ENCODE results near the gene ADCY9.
A peak's percentile ranks its signal among the peaks of the same experiment; 100 is the strongest.

The ADCY9 gene

DNA sequence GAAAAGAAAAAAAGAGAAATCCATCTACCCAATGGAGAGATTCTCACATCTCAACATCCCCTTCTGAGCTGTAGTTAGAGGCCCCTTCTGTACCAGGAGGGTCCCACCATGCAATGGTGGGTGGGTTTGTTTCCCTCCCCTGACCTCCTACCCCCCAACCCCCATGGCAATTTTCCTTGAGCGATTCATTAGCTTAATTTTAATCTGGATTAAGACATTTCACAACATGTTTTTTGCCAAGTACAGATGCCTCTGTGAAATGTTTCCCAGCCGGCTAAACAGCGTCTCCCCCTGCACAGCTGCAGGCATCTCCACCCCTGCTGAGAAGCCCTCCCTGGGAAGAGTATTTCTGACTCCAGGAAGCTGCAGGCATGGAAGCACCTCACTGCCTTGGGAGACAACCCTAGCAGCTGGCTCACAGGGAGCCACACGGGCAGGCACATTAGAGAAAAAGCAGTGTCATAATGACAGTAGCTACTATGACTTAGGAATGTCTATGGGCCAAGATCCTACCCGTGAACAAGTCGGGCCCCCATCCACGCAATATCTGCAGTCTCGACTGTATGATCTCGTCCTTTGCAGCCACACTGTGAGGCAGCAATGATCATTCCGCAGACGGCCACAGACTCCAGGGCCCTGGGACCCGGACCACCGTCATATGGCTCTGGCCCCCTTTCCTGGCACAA lies 117.3 kb downstream of the ADCY9 start:
- DNase-seq, result no peak

DNA sequence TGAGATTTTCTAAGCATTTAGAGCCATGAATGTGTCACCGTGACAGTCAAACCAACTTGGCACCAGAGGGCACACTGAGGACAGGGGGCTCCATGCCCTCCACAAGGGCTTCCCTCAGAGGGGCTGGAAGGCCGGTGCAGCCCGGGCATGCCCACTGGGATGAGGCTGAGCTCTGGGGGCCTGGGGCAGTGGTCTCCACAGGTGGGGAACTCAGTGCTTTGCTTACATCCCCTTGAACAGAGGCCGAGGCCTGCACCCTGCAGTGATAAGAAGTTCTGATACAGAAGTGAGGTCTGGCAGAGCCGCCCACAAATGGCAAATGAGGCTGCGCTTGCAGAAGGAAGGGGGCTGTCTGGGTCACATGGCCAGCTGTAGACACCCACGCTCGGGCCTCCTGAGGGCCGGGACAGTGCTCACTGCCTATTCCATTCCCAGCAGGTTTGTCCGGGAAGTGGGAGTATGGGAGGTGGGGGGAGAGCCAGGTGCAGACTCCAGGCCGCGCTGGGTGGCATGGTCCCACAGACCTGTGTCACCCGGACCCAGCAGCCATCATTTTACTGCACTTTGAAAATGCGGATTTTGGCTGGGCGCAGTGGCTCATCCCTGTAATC lies 118.9 kb downstream of the ADCY9 start:
- DNase-seq, result no peak

DNA sequence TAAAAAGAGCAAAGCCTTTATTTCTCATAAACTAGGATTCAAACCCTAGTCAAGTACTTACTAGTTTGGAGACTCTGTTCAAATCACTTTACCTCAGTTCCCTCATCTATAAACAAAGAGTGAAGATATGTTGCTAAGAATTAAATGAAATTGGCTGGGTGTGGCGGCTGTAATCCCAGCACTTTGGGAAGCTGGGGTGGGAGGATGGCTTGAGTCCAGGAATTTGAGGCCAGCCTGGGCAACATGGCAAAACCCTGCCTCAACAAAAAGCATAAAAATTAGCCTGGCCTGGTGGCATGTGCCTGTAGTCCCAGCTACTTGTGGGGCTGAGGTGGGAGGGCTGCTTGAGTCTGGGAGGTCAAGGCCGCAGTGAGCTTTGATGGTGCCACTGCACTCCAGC lies 121.2 kb downstream of the ADCY9 start:
- no peak for DNase-seq

DNA sequence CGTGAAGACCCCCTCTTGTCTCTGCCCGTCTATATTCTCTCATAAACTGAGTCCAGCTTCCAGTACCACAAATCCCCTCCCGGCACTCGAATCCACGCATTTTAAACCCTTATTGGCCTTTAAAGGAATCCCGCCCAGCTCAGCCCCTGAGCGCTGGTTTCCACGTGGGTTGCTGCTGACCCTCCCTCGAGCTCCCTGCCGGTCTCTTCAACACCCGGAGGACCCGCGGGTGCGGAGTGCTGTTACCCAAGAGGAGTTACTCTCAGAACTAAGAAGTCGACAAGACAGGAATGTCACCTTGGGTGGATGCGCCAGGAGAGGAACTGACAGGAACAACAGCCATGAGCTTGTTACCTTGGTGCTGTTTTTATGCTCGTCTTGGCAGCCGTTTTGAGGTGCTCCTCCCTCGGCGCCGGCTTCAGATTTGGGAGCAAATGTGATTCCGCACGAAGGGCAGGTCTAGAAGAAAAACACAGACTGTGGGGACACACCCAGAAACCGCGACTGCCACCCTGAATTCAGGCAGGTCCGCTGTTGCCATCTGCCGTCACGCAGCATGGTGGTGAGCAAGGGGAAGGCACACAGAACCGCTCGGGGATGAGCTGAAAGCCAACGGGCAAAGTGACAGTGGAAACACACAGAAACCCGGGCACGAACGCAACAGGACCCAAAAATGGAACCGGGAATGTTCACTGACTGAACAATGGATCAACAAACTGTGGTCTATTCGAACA lies 123.0 kb downstream of the ADCY9 start:
- DNase-seq, result no peak

DNA sequence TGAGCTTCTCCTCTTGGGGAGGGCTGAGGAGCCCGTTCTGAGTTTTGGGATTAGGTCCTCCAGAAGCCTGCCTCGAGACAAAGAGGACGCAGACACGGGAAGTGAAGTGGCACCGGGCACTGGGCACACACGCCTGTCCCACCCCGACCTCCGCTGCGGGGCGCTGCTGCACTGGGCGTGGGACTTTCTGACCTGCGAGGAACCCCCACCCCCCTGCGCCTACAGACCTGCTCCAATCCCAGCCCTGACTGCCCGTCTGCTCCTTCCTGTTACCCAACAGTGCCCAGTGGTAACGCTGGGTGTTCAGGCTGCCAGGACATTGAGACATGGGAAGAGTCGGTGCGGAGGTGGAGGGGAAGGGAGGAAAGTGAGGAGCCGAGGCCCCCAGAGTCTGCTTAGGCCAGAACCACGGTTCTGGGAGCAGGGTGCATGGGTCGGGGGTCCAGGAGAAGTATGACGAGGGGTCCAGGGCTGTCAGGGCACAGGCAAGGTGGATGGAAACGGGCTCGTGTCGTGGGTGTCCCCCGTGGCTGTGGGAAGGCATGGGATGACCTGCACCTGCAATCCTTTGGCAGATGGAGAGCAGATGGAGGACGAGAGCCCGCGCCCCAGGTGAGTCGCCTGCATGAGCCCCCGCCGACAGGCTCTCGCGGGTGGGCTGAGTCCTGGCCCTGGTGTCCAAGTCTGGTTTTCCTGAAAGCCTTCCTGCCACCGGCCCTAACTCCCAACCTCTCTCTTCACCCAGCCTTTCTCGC lies 123.8 kb downstream of the ADCY9 start:
- DNase-seq, result no peak

DNA sequence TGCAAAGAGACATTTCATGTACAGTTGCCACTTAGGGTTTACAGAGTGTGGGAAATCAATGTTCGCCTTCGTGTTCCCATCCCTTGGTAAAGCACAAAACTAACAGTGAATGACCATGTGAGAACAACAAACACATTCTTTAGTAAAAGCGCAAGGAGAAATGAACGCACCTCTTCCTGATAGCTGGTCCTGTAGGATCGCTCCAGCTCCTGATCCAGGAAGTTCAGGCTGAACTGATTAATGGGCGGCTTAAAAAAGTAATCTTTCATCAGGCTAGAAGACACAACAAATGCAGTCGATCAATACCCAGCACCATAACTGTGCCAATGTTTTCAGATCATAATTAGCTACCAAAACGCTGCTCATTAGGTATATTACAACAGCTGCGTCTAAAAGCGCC lies 127.4 kb downstream of the ADCY9 start:
- no peak for DNase-seq

DNA sequence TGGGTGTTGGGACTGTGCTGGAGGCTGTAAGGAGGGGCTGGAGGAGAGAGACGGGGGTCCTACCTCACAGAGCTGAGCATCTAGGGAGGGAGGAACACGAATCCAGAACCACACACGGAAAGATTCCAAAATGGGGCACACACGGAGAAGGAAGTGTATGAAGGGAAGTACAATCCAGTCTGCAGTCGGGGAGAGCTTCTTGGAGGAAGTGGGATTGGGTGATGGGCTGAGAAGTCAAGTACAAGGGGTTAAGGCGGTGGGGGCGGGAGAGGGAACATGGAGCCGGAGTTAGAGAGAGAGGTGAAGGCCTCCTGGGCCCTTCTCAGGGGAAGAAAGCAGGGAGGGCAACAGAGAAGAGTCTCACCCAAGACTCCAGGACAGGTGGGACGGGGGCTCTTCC lies 128.2 kb downstream of the ADCY9 start:
- DNase-seq, result no peak

DNA sequence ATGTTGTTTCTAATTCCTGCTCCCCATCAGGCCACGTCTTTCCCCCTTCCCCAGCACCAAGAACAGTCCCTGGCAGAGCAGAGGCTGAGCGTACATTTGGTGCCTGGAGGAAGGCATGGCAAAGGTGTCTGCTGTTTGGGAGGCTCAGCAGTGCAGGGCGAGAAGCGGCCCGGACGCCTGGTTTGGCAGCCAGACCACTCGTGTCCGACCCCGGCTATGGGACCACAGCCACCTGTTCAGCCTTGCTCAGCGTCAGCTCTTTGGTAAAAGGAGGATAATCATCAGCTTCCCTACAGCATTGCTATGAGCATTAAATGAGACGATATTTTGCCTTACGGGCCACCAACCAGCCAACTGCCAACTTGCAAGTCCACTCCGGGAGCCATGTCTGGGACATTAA lies 129.0 kb downstream of the ADCY9 start:
- no peak for DNase-seq

DNA sequence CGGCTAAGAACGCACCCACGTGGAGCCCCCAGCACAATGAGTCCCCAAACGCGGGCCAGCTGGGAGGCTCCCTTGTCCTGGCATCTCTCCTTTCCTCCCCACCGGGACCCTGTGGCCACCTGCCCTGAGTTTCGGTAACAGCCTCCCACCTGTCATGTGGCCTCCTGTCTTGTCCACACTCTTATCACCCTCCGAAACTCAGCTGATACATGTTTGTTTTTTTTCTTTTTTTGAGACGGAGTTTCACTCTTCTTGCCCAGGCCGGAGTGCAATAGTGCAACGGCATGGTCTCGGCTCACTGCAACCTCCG lies 130.1 kb downstream of the ADCY9 start:
- DNase-seq, result no peak

DNA sequence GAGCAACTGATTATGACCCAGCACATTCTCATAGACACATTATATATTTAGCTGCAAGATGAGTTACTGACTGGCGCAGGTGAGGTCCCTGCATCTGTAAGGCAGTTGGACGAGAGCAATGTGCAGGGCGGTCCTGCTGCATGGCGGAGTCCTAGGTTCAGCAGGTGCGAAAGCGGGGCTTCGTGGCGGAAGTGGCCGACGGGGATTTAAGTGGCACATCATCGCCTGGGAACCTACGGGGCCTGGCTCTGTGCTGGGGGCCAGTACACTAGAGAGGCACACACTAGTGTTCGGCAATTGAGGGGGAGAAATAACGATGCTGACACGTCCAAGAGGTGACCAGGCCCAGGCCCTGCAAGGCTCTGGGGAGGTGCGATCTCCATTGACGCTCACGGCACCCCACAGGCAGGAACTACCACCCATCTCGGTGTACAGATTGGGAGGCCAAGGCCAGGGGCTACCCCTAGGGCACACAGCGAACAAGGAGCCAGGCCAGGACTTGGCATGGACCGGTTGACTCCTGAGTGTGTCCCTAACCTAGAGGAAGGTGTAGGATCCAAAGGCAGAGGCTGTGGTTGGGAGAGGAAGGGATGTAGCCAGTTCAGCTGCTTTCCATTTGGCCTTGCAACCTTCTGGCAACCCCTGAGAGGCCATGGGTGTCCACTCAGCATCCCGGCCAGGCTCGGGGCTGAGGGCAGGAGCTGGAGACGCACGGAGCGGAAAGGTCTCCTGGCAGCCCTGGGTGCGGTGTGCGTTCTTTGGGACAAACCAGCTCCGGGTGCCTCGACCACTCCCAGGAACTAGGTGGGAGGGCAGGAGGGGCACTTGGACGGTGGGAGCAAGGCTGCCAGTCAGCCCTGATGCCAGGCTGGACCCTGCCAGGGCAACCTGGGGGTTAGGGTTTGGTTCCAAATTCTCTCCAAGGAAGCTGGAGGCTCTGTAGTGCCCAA lies 131.9 kb downstream of the ADCY9 start:
- no peak for DNase-seq

DNA sequence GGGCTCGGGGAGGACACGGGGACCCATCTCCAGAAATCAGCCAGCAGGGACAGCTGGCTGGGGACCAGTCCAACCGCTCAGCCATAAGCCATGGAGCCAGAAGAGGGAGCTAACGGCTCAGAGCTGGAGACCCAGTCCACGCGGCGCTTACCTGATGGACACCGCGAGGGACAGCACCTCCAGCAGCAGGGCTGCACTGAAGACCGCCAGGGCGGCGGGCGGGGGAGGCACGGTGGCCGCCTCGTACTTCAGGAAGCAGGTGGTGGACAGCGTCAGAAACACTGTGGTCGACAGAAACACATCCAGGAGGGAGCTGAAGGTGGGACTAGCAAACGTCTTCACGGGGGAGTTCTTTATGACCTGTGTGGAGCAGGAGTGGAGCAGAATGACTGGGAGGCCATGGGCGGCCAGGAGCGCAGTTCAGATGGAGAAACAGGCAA lies 133.1 kb downstream of the ADCY9 start:
- DNase-seq, result peak in 2 of 4 experiments; percentile 4 to 7

DNA sequence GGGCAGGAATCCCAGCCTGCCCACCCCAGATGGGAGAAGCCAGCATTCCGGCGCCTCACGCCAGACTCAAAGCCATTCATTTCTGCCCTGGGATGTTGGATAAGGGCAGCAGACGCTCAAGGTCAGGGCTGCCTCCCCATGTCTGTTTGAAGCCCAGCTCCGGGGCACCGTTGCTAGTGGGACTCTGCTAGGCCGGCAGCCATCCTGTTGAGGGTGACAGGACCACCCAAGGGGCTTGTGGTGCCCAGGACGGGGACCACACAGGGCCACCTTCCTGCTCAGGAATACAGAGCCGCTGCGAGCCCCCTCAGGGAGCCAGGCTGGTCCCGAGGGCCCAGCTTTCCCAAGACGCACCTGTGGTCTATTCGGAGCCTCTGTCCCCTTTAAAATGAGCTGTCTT lies 134.0 kb downstream of the ADCY9 start:
- no peak for DNase-seq

DNA sequence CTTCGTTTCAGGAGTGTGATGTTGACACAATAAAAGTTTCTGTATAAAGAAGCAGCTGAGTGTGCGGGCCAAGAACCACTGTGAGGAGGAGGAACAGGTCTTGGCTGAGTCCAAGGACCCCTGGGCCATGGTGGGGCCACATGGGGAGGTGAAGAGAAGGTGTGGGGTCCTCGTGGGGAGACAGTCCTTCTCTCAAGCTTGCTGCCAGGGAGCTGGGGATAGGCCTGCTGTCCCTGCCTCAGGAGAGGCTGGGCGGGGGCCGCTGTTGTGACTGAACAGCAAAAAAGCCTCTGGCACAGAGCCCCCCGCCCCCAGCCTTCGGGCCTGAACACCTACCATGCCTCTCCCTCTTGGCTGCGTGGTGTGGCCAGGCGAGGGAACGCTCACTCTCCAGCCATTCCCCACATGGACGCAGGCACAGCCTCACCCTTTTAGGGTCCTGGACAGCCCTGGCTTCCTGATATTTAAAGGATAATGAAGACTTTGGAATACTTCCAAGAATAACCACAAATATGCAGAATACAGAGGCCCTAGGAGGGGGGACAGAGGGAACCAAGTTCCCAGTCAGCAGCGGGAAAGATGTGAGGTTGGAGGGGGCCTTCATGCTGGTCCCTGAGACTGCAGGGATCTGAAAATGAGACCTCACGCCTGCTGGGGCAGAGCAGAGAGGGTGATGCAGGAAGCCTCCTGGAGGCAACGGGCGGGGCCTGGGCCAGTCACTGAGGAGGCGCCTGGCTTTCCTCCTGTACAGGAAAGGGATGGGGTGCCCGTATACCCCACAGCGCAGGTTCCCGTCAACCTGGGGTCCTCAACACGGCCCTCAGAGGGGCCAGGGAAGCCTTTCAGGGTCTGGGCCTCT lies 135.8 kb downstream of the ADCY9 start:
- DNase-seq, result no peak

DNA sequence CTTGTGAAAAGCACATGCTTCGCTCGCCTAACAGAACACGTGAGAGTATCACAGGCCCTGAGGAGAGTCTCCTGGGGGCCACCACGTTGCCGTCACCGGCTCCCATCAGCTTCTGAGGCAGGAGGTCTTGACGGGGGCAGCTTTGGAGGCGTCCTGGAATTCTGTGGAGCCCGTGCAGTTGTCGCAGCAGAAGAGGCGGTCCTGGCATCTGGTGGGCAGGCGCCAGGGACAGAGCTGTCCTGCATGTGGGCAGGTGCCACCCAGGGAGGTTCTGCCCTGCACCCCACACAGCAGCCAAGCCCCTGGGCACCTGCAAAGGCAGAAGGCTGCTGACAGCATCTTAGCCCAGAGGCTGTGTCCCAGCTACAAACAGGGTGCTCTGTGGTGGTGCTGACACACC lies 136.7 kb downstream of the ADCY9 start:
- DNase-seq, result no peak

DNA sequence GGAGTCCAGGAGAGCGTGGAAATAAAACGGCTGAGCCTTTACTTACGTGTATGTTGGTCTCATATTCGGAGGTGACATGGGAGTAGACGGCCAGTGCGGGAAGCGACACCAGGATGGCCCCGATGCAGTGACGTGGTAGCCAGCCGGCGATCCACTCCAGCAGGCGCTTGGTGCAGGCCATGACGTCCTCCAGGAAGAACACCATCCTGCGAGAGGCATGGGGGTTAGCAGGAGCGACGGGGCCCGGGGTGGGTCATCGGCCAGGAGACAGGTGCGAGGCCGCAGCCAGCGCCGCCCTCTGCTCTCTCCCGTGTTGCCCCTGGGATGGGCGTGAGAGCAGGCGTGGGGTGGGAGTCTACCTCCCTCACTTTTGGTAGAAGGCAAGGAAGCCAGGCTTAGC lies 137.2 kb downstream of the ADCY9 start:
- no peak for DNase-seq

DNA sequence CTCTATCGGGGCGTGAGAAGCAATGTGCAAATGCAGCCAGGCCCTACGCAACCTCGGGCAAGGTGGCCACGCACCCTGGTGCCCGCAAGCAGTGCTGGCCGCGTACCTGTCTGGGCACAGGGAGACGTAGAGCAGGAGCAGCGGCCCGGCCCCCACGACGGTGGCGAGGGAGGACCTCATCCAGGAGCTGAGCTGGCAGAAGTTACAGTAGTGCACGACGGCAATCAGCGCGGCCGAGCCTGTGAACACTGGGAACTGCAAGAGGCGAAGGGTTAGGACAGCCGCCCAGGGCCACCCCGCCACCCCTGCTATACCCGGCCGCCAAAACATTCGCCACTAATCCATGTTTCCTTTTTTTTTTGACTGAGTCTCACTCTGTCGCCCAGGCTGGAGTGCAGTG lies 138.9 kb downstream of the ADCY9 start:
- DNase-seq, result no peak

DNA sequence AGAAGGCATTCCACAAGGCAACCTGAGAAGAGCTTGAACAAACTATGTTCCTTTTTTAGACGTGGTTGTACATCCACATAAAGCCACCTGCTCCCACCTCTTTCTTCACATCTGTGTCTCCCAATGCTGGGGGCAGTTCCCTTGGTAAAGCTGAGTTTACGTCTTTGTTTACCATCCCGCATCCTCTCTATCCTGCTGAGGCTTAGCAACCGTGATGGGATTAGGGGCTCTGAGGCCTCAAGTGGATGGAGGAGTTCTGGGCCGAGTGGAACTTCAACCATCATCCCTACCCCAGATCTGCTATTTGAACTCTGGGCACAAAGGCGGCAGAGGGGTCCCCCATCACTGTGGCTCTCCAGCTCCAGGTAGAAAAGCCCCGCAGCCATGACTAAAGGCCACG lies 141.5 kb downstream of the ADCY9 start:
- no peak for DNase-seq

DNA sequence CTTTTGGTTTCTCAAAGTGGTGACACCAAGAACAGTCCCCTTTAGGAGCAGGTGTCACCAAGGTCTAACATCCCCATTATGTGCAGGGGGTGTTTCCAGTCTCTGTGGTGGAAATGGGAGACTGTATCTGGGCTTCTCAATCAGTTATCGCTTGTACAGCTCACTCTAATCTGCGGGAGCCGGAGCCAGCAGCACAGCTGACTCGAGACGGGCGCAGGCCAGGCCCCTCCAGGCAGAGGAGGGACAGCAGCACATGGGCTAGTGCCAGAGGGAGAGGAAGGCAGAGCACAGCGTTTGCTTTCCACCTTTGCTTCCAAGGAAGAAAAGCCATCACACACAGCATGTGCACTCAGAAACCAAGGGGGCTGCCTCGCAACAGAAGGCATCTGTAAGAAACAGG lies 144.5 kb downstream of the ADCY9 start:
- DNase-seq, result no peak

DNA sequence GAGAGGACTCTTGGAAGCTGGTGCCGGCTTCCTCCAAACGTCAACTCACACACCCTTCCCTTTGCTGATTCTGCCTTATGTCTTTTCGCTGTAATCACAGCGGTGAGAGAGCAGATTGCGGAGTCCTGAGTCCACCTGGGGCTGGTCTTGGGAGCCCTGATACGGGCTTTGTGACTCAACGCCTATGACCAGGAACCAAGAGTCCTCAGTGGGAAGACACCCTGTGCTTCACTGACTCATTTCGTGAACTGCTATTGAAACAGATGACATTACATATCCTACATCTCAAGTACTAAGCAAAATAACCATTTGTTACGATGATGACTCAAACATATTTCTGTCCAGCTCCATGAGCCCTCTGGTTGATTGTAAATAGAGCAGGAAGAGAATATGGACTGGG lies 145.0 kb downstream of the ADCY9 start:
- no peak for DNase-seq

DNA sequence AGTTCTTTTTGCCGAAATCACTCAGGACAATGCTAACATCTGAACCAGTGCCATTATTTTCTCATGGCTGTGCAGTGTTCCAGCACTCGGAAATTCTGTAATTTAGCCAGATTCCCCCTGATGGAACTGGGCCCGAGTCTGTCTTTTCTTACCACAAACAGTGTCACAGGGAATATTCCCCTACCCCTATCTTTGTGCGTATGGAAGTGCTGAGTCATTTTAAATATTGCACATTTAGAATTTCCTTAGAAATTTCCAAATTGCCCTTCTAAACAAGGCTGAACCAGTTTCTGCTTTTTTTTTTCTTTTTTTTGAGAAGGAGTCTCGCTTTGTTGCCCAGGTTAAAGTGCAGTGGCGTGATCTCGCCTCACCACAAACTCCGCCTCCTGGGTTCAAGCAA lies 147.7 kb downstream of the ADCY9 start:
- DNase-seq, result no peak

DNA sequence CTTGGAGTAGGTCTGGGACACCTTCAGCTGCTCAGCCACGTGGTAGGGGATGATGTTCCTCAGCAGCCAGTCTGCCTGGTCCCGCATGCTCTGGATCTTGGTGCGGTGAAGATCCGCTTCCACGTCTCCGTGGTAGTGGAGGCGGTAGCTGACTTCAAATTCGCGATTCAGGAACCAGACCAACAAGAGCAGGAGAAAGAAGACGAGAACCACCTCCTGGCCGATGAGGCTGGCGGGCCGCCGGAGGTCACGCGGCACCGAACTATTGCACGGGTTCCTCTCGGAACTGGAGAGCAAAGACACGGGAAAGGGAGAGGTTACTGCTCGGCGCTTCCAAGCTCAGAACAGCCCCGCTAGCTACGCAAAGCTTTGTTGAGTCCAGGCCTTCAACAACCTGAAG lies 149.6 kb downstream of the ADCY9 start:
- DNase-seq, result no peak
